Colonic mucosa (tissue), 4 donors: ENCODE measurements around the gene USP36. TPM values are rescaled to one million over a fixed set of nuclear protein-coding genes. Genes with fewer than 3 reads are reported as not detected.

Experiments
- DNase-seq: peaks from one replicate; pipeline ENCODE4 v3.0.0-alpha.2; 2020
- H3K27ac ChIP-seq: fragments of 200-600 bp; one replicate; pipeline ENCODE4 v1.8.0; 2021
- H3K27me3 ChIP-seq: fragments of 200-600 bp; one replicate; pipeline ENCODE4 v1.8.0; 2021
- H3K36me3 ChIP-seq: fragments of 200-600 bp; one replicate; pipeline ENCODE4 v1.8.0; 2021
- H3K4me1 ChIP-seq: fragments of 200-600 bp; one replicate; pipeline ENCODE4 v1.8.0; 2021; ENCODE audit warnings: mild to moderate bottlenecking
- H3K4me3 ChIP-seq: fragments of 200-600 bp; one replicate; pipeline ENCODE4 v1.8.0; 2021
- H3K9ac ChIP-seq, 2 donors: one replicate each; pipeline ENCODE4 v1.7.0; 2013; ENCODE audit warnings: control low read depth in 2 of 2, low read depth in 2 of 2, low read length in 2 of 2
- H3K9me3 ChIP-seq: fragments of 200-600 bp; one replicate; pipeline ENCODE4 v1.8.0; 2021
- CTCF ChIP-seq: fragments of 200-600 bp; IDR thresholded peaks from one replicate; pipeline ENCODE4 v1.8.0; 2022; ENCODE audit warnings: antibody characterized with exemption, mild to moderate bottlenecking
- intact Hi-C: fragments of 100-400 bp; cut with DNase I; formaldehyde crosslinking; loops from one replicate; pipeline ENCODE4 v1.14.1; 2022
- total RNA-seq, 2 donors: library from RNA; stranded (reverse); fragmentation: NEBNext Ultra II Directional in 1 of 2; extraction: Animal tissue kit (Norgen Biotek cat#: 25700) in 1 of 2; gene quantifications; one replicate each; pipeline ENCODE4 v1.2.1, GENCODE V29; 2021
- donor health status: healthy.
- donor health status: DM: no; HTN: no; CAD: no.
- donor health status: DM: no; HTN: no; CAD: no.

The USP36 gene
- total RNA-seq, 2 donors from 2014 or later = 27.4 to 32.6 TPM

GRCh38 chr17:78839762-78840529 is 668 bp downstream of the USP36 start:
- TF ChIP-seq CTCF = no peak
- intact Hi-C loops = no loop called here

GRCh38 chr17:78839235-78839761 is 1.3 kb downstream of the USP36 start:
- H3K9ac ChIP-seq = peak overlapping the region; percentile 84 to 93
- H3K9me3 ChIP-seq = no peaks in the 10 kb centered on the region
- no peaks in the 10 kb centered on the region for H3K36me3 ChIP-seq
- H3K27ac ChIP-seq = peak overlapping the region; percentile 98
- peak overlapping the region; percentile 93 for H3K4me3 ChIP-seq
- TF ChIP-seq CTCF = no peak
- intact Hi-C loops = no loop called here
- DNase-seq = no peak
- peaks cover 7% of the 10 kb centered on the region for H3K4me1 ChIP-seq
- H3K27me3 ChIP-seq = no peaks in the 10 kb centered on the region

More at GRCh38 chr17:78839762-78840529, 668 bp downstream of the USP36 start:
- peak overlapping the region; percentile 93 for H3K4me3 ChIP-seq
- H3K27me3 ChIP-seq = no peaks in the 10 kb centered on the region
- H3K36me3 ChIP-seq = no peaks in the 10 kb centered on the region
- peak overlapping the region; percentile 84 to 93 for H3K9ac ChIP-seq
- peak; percentile 52 for DNase-seq
- H3K4me1 ChIP-seq = peaks cover 7% of the 10 kb centered on the region
- H3K9me3 ChIP-seq = no peaks in the 10 kb centered on the region
- peak overlapping the region; percentile 98 for H3K27ac ChIP-seq

GRCh38 chr17:78838574-78839005 is 2.0 kb downstream of the USP36 start:
- no peak for TF ChIP-seq CTCF
- H3K4me1 ChIP-seq = peaks cover 7% of the 10 kb centered on the region
- no peak overlapping the region for H3K4me3 ChIP-seq
- intact Hi-C loops = no loop called here
- no peak overlapping the region for H3K27ac ChIP-seq
- H3K9me3 ChIP-seq = no peaks in the 10 kb centered on the region
- H3K36me3 ChIP-seq = peaks cover under 1% of the 10 kb centered on the region
- DNase-seq = peak; percentile 52
- H3K9ac ChIP-seq = peak overlapping the region in 1 of 2 donors; percentile 84
- H3K27me3 ChIP-seq = no peaks in the 10 kb centered on the region

DNA sequence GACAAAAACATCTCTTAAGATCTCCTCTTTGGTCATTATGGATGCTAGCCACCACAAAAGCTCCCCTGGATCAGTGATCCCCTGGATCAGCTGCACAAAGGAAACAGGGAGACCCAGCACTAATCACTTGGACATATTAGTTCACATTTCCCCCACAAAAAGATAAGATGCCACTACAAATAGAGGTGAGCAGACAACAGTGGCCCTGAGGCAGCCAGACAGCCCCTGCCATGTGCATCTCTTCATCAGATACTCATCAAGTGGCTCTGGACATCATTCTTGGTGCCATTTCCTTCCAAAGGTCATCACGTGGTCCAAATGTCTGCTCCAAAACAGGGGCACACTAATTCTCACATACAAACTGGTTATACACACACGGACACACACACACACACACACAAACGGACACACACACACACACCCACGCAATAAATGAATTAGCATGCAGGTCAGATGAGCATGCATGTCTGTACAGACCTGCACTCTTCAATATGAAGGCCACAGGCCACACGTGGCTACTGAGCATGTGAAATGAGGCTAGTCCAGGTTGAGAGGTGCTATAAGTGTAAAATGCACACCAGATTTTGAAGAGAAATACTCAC is 4.1 kb downstream of the USP36 start:
- H3K27ac ChIP-seq = no peak overlapping the region
- H3K36me3 ChIP-seq = peaks cover 5% of the 10 kb centered on the region
- TF ChIP-seq CTCF = no peak
- H3K27me3 ChIP-seq = no peaks in the 10 kb centered on the region
- no peak for DNase-seq
- no peaks in the 10 kb centered on the region for H3K9me3 ChIP-seq
- H3K4me3 ChIP-seq = no peak overlapping the region
- intact Hi-C loops = no loop called here
- H3K9ac ChIP-seq = no peak overlapping the region
- H3K4me1 ChIP-seq = peaks cover 7% of the 10 kb centered on the region

- no peaks in the 10 kb centered on the region for H3K9me3 ChIP-seq
- H3K36me3 ChIP-seq = peaks cover 13% of the 10 kb centered on the region
- TF ChIP-seq CTCF = no peak
- intact Hi-C loops = no loop called here
- H3K4me3 ChIP-seq = no peak overlapping the region
- peaks cover 7% of the 10 kb centered on the region for H3K4me1 ChIP-seq
- no peak overlapping the region for H3K27ac ChIP-seq
- DNase-seq = no peak
- no peak overlapping the region for H3K9ac ChIP-seq
- H3K27me3 ChIP-seq = no peaks in the 10 kb centered on the region
Observed at GRCh38 chr17:78834571-78834970, 6.0 kb downstream of the USP36 start.
